GM18511 (cell line): ENCODE results near the gene POU3F2.
A peak's percentile ranks its signal among the peaks of the same experiment; 100 is the strongest.

Source experiments
- ATAC-seq: cut with Tn5 transposase; IDR thresholded peaks from one replicate; pipeline ENCODE4 v1.9.1; 2021; ENCODE audit warnings: mild to moderate bottlenecking, moderate library complexity; ENCODE audit not compliant: unreplicated experiment

POU3F2 gene

GRCh38 chr6:98834060-98835031 lies at the start of gene POU3F2:
POU3F2 (plus strand) TSS chr6:98834574; CDS start chr6:98834874, 300 bp downstream.
- ATAC-seq = peak; percentile 65

- no peak for ATAC-seq
Measured at GRCh38 chr6:98787435-98787834, 46.9 kb upstream of the POU3F2 start.

GRCh38 chr6:98787961-98788360 lies 46.4 kb upstream of the POU3F2 start:
- ATAC-seq = no peak

- no peak for ATAC-seq
Measured at GRCh38 chr6:98794307-98794842, 40.0 kb upstream of the POU3F2 start.

GRCh38 chr6:98797217-98797994 lies 37.0 kb upstream of the POU3F2 start:
- ATAC-seq = no peak

GRCh38 chr6:98800866-98801265 lies 33.5 kb upstream of the POU3F2 start:
- ATAC-seq = no peak

GRCh38 chr6:98808541-98809210 lies 25.7 kb upstream of the POU3F2 start:
- ATAC-seq = no peak

GRCh38 chr6:98812220-98812619 lies 22.2 kb upstream of the POU3F2 start:
- no peak for ATAC-seq

- ATAC-seq = no peak
Measured at GRCh38 chr6:98816799-98817198, 17.6 kb upstream of the POU3F2 start.

- ATAC-seq = no peak
Measured at GRCh38 chr6:98821756-98822405, 12.5 kb upstream of the POU3F2 start.

GRCh38 chr6:98823428-98824161 lies 10.8 kb upstream of the POU3F2 start:
- no peak for ATAC-seq

GRCh38 chr6:98824162-98824901 lies 10.0 kb upstream of the POU3F2 start:
- ATAC-seq = no peak

- no peak for ATAC-seq
Measured at GRCh38 chr6:98824902-98825599, 9.3 kb upstream of the POU3F2 start.

- ATAC-seq = no peak
Measured at GRCh38 chr6:98825600-98826230, 8.7 kb upstream of the POU3F2 start.

GRCh38 chr6:98827295-98828159 lies 6.8 kb upstream of the POU3F2 start:
- no peak for ATAC-seq

- ATAC-seq = no peak
Measured at GRCh38 chr6:98828211-98828788, 6.1 kb upstream of the POU3F2 start.

- ATAC-seq = no peak
Measured at GRCh38 chr6:98828941-98829411, 5.4 kb upstream of the POU3F2 start.
